Kidney glomerular epithelial cell (primary cell): ENCODE measurements around the gene HSPA8.
A peak's percentile ranks its signal among the peaks of the same experiment; 100 is the strongest.

ENCODE experiments used
- DNase-seq: peaks from one replicate; lab custom pipeline; 2025; lab: John Stamatoyannopoulos, UW

Gene HSPA8

DNA sequence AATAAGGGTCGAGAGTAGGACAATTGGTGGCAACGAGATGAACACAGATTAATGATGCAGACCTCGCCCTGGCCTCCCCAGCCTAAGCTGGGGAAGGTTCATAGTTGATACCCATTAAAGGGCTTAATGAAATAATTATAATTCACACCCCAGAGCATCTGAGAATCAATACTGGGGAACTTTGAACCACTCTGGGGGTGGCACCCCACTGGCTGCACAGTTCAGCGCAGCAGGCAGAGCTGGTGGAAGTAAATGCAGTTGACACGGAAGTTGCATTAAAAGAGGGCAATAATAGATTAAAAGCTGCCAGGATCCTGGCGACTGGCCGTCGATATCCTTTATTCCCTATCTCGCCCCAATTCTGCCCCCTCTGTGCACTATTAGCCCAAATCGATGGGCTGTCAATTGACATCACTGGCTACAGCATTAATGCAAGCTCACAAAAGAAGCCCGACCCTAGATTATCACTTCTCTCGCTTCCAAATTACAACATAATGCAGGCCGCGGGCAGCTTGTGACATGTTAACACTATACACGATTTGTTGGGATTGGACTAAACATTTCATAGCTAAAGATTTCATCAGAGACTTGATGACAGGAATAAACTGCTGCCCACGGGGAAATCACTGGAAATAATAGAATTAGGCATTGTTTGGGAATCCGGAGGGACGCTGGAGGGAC, 14.5 kb downstream of the HSPA8 start:
- DNase-seq = no peak

DNA sequence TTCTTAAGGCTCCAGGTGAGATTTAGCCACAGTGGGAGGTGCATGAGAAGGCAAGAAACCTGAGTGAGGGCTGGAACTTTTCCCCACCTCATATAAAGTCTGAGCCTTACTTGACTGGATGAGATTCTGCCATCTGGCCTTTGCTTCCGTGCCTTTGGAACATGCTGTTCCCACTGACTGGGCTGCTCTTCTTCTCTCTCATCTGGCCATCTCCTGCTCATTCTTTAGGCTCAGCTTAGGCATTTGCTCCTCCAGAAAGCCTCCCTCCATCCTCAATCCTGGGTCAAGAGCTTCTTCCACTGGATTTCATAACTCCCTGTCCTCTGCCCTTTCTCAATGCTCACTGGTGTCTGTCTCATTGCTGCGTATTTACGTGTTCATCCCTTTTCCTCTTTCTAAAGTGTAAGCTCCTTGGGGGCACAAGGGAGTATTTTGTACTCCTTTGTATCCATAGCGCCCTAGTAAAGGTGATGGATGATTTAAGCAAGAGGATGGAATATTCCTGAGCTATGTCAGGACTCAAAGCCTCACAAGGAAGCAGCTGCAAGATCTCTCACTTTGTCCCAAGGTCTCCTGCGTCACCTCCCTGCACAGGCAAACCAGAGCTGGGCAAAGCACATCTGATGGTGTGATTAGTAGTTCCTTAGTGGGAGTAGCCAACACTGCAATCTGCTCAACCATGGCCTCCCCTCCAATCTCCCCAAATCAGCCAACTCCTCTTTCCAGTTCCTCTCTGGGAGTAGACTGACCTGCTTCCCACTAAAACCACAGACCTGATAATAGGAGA, 15.3 kb downstream of the HSPA8 start:
- no peak for DNase-seq

DNA sequence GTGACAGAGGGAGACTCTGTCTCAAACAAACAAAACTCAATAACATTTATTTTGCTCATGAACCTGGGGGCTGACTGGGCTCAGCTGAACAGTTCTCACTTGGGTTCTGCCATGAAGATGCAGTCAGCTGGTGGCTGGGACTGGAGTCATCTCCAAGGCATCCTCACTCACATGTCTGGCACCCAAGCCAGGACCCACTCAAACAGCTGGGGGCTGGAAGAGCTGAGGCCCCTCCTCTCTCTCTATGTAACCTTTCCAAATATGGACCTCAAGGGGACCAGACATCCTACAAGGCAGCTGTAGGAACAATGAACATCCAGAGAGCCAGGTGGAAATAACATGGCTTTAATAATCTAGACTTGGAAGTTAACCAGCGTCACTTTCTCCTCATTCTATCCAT, 16.8 kb downstream of the HSPA8 start:
- DNase-seq = no peak

DNA sequence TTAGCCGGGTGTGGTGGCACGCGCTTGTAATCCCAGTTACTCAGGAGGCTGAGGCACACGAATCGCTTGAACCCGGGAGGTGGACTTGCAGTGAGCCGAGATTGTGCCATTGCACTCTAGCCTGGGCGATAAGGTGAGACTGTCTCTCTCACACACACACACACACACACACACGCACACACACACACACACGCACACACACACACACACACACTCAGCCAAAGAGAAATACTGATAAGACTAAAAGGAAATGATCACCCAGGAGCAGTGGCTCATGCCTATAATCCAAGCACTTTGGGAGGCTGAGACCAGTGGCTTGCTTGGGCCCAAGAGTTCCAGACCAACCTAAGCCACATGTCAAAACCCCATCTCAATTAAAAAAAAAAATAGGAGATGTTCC, 20.8 kb downstream of the HSPA8 start:
- no peak for DNase-seq

DNA sequence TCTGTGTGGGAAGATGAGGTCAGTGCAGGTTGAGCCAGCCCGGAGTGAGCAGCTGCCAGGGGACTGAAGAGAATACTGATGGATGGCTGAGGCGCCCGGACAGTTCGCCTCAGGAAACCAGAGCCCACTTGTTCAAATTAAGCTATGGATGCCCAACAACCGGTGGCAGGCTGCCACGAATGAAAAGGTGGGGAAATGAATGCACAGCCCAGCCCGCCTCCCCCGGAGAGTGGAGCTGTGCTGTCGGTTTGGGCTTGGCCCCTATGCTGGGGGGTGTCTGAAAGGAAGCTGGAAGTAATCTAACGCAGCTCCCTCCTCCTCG, 21.9 kb downstream of the HSPA8 start:
- no peak for DNase-seq

DNA sequence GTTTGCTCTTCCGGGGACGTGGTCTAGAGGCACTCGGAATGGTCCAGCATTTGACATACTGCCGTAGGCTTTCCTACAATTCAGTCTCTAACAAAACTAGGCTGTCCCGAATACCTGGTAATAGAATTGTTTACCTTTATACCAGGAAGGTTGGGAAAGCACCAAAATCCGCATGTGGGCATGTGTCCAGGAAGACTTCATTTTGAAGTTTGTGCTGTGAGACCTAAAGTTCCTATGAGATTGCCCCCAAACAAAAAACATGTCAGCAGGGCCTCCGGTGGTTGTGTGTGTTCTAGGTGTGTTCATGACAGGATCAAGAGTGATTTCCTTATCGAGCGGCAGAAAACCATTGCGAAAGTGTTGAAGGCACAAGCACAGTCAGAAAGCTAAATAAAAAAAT, 26.1 kb downstream of the HSPA8 start:
- no peak for DNase-seq

DNA sequence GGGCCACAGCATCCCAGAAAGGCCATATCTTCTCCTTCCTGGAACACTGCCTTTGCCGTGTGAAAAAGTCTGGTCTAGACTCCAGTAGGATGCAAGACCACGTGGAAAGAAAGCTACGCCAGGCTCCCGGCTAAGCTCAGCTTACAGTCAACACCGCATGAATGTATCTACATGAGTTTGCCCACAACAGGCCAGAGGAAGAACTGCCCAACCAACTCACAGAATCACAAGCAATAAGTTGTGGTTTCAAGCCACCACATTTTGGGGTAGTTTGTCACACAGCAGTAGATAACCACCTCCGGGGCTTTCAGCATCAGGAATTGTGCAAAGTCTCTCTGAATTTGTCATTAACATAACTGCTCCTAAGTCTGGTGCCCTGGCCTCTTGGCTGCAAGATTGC, 27.3 kb downstream of the HSPA8 start:
- no peak for DNase-seq

DNA sequence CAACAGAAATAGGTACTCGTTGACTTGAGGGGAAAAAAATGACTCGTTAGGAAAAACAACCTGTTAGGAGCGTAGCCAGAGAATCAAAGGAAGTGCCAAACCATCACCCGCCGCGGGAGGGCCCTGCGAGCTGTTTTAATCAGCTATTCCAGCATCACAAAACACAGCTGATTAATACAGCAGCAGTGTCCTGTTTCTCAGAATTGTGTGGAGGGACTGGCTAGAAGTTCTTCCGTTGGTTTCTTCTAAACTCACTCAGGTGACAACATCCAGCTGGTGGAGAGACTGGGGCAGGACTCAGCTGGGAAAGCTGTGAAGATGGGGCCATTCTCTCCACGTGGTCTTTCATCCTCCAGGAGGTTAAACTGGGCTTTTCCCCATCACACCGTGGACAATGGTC, 28.0 kb downstream of the HSPA8 start:
- DNase-seq = peak; percentile 28

DNA sequence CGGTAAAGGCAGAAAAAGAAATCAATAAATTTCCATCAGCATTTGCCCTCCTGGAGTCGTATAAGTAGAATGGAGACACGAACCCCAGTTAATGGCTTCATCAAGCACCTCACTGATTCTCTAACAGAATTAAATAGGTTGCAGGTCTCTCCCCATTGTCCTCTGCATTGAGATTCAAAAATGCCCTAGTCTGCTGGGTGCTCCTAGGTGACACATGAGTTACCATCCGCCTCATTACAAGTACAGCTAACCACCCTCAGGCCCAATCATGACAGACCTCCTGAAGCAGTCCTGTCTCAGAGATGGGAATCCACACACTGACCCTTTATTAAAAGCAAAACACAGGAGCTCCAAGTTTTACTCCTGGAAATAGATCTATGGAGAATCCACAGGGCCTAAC, 31.4 kb downstream of the HSPA8 start:
- no peak for DNase-seq

DNA sequence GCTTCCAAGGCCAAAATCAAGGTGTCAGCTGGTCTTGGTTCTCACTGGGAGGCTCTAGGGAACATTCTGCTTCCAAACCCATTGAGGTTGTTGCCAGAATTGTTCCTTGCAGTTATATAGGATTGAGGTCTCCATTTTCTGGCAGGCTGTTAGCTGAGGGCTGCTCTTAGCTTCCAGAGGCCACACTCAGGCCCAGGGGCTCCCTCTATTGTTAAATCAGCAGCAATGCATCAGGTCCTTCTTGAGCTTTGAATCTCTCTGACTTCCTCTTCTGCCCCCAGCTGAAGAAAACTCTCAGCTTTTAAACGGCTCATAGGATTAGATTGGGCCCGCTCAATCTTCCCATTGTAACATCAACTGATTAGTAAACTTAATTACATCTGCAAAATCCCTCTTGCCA, 41.0 kb downstream of the HSPA8 start:
- DNase-seq = peak; percentile 26

DNA sequence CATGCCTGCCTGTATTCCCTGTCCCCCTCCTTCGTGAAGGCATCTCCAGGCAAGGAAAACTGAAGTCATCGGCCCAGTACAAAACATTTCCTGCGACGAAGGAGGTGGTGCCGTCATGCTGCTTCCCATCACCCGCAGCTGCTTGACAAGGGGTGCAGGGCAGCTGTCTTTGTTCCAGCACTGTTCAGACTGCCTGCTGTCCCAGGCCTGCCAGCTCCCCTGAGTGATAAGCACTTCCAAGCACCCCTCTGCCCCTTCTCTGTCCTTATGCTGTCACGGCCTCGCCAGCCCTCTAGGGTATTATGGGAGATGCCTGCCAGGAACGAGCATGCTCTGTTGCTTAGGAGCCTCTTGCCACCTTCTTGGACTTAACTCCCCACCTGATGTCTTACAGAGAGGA, 43.2 kb downstream of the HSPA8 start:
- no peak for DNase-seq

DNA sequence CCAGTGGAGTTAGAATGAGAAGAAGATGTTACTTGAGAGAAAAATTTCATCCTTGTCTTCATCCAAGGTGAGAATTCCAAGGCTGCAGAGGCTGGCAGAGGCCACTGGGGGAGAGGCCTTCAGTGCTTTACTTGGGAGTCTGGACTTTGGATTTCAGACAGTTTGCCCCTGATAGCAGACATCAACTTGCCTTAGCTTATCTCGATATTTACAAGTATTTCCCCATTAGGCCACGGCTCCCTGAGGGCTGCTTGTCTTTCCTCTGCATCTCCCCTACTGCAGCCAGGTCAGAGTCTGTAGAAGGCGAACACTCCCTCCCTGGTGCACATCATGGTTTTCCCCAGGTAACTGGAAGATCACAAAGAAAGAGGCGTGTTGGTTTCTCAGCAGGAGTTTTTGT, 50.4 kb downstream of the HSPA8 start:
- DNase-seq = no peak
